Heart left ventricle (tissue), 13 donors: Measurements from ENCODE around the gene LONP2.

Experiments used
- POLR2A ChIP-seq, 2 donors: fragments of 450-650 bp; IDR thresholded peaks; one replicate each; pipeline ENCODE4 v1.6.1; 2017; ENCODE audit warnings: antibody characterized with exemption in 2 of 2, mild to moderate bottlenecking in 2 of 2, moderate library complexity in 2 of 2
- TF ChIP-seq, protein P1 (sequence below), 12 donors: fragments of 200-600 bp; sonication (generic) in 4 of 12; IDR thresholded peaks; one replicate each; pipeline versions ENCODE4 v1.5.0 to v1.8.0; 2018 to 2022; ENCODE audit warnings: antibody characterized with exemption in 12 of 12, mild to moderate bottlenecking in 5 of 12
- donor health status: ischemic (EF 13 %, LVEDD 7.1; RV severe dilation, severe dysfunction).
- donor health status: DM: no; HTN: yes; CAD: no.
- donor health status: DM: no; HTN: no; CAD: no.
- donor health status: ischemic (EF 25% LVEDD 6.9; RV normal size, moderate dysfunction).
- donor health status: ischemic (EF 25% LVEDD 5.7; RV mildly dilated, moderate dysfunction).
- donor health status: ischemic (EF 35%, LVEDD 5.7; RV mildly dilated, moderate dysfunction).
- donor health status: nonischemic (EF 11% LVEDD 7.7; RV severe dilation, severe dysfunction).
- donor health status: DM: yes; HTN: yes; CAD: no.
- donor health status: PGD.
- donor health status: ischemic (EF 29% LVEDD 5.4; RV normal size, mild dysfunction).
- donor health status: nonischemic (EF 23%, LVEDD 6.1; RV moderate dilation, normal function).

DNA sequence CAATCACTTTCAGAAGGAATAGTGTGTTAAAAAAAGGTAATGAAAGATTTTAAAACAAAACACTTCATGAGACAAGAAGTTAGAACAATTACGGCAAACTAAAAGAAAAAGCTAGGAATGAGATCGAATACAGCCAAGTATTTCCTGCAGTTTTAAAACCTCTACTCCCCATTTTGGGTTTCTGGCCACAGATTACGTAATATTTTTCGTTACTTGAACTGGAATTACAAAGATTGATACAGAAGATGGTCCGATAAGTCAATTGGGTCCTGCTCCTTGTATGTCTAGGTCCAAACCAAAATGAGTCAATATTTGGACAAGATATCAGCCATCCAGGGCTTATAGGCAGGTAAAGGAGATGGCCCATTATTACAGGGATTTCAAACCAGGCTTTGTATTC is 88.9 kb downstream of the LONP2 start:
- TF ChIP-seq POLR2A (IDR thresholded peaks at IDR 0.05), result no peak
- TF ChIP-seq, protein P1, sequence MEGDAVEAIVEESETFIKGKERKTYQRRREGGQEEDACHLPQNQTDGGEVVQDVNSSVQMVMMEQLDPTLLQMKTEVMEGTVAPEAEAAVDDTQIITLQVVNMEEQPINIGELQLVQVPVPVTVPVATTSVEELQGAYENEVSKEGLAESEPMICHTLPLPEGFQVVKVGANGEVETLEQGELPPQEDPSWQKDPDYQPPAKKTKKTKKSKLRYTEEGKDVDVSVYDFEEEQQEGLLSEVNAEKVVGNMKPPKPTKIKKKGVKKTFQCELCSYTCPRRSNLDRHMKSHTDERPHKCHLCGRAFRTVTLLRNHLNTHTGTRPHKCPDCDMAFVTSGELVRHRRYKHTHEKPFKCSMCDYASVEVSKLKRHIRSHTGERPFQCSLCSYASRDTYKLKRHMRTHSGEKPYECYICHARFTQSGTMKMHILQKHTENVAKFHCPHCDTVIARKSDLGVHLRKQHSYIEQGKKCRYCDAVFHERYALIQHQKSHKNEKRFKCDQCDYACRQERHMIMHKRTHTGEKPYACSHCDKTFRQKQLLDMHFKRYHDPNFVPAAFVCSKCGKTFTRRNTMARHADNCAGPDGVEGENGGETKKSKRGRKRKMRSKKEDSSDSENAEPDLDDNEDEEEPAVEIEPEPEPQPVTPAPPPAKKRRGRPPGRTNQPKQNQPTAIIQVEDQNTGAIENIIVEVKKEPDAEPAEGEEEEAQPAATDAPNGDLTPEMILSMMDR (IDR thresholded peaks at IDR 0.05), result no peak
